Osteoblast (primary cell): ENCODE results near the gene ZNF567. TPM values are rescaled to one million over a fixed set of nuclear protein-coding genes. Genes with fewer than 3 reads are reported as not detected.

ENCODE experiments used
- DNase-seq: peaks from one replicate; pipeline ENCODE4 v3.0.0; 2011; ENCODE audit warnings: low spot score, mixed read lengths; ENCODE audit not compliant: insufficient read length; ENCODE audit errors: missing footprints
- H2AFZ ChIP-seq: 2 replicates; pipeline ENCODE4 v1.6.0; 2011; ENCODE audit warnings: mild to moderate bottlenecking, low read length
- H3K27ac ChIP-seq: 2 replicates; pipeline ENCODE4 v1.5.1; 2011; ENCODE audit warnings: mild to moderate bottlenecking, low read depth, low read length, moderate library complexity
- H3K27me3 ChIP-seq: 2 replicates; pipeline ENCODE4 v1.6.0; 2012; ENCODE audit warnings: mild to moderate bottlenecking, control low read depth, inconsistent platforms, low read length, moderate library complexity; ENCODE audit not compliant: insufficient read depth
- H3K36me3 ChIP-seq: 2 replicates; pipeline ENCODE4 v1.5.1; 2011; ENCODE audit warnings: mild to moderate bottlenecking, low read length, control low read depth, moderate library complexity; ENCODE audit not compliant: insufficient read depth
- H3K4me1 ChIP-seq: 2 replicates; pipeline ENCODE4 v1.5.1; 2011; ENCODE audit warnings: mild to moderate bottlenecking, low read length, control low read depth, moderate library complexity; ENCODE audit not compliant: insufficient read depth
- H3K4me2 ChIP-seq: 2 replicates; pipeline ENCODE4 v1.6.0; 2011; ENCODE audit warnings: mild to moderate bottlenecking, low read length; ENCODE audit not compliant: insufficient read depth
- H3K4me3 ChIP-seq: fragments of 200-600 bp; sonication (generic); 3 replicates; pipeline ENCODE4 v1.5.1; 2012; ENCODE audit warnings: mild to moderate bottlenecking, low read length, inconsistent platforms; ENCODE audit not compliant: insufficient read depth
- H3K79me2 ChIP-seq: 2 replicates; pipeline ENCODE4 v1.6.0; 2012; ENCODE audit warnings: mild to moderate bottlenecking, low read length, control low read depth, inconsistent platforms; ENCODE audit not compliant: insufficient read depth
- H3K9me3 ChIP-seq: 2 replicates; pipeline ENCODE4 v1.5.1; 2011; ENCODE audit warnings: low read depth, low read length, control low read depth
- H4K20me1 ChIP-seq: 2 replicates; pipeline ENCODE4 v1.6.0; 2012; ENCODE audit warnings: mild to moderate bottlenecking, low read length, control low read depth; ENCODE audit not compliant: insufficient read depth
- total RNA-seq: library from RNA; depleted of rRNA; stranded (reverse); fragments of >200 nt; gene quantifications from 2 replicates; pipeline ENCODE4 v1.2.3, GENCODE V29; 2012
- TF ChIP-seq, protein P1 (sequence below): IDR thresholded peaks from 2 replicates; pipeline ENCODE4 v1.5.1; 2011; ENCODE audit warnings: mild to moderate bottlenecking, low read depth, low read length, moderate library complexity; ENCODE audit errors: extremely low read depth

Gene ZNF567
- total RNA-seq, 1 donor = 8.0 TPM

- Histone ChIP-seq H4K20me1 (no peaks in the 10 kb centered on the region), H3K36me3 (no peaks in the 10 kb centered on the region), H3K79me2 (no peaks in the 10 kb centered on the region), H3K4me3 (no peak overlapping the region), H3K9me3 (no peaks in the 10 kb centered on the region), H2AFZ (no peak overlapping the region), H3K27ac (no peak overlapping the region), H3K27me3 (no peaks in the 10 kb centered on the region), H3K4me2 (no peak overlapping the region), H3K4me1 (no peaks in the 10 kb centered on the region)
- TF ChIP-seq, protein P1, sequence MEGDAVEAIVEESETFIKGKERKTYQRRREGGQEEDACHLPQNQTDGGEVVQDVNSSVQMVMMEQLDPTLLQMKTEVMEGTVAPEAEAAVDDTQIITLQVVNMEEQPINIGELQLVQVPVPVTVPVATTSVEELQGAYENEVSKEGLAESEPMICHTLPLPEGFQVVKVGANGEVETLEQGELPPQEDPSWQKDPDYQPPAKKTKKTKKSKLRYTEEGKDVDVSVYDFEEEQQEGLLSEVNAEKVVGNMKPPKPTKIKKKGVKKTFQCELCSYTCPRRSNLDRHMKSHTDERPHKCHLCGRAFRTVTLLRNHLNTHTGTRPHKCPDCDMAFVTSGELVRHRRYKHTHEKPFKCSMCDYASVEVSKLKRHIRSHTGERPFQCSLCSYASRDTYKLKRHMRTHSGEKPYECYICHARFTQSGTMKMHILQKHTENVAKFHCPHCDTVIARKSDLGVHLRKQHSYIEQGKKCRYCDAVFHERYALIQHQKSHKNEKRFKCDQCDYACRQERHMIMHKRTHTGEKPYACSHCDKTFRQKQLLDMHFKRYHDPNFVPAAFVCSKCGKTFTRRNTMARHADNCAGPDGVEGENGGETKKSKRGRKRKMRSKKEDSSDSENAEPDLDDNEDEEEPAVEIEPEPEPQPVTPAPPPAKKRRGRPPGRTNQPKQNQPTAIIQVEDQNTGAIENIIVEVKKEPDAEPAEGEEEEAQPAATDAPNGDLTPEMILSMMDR = no peak
- DNase-seq = no peak
Observed at GRCh38 chr19:36679455-36679854, 8.0 kb upstream of the ZNF567 start.

GRCh38 chr19:36685835-36686234 lies 1.6 kb upstream of the ZNF567 start:
- Histone ChIP-seq H3K4me3 (no peak overlapping the region), H3K4me1 (peaks cover 7% of the 10 kb centered on the region), H3K27ac (no peak overlapping the region), H3K27me3 (no peaks in the 10 kb centered on the region), H3K79me2 (peaks cover 45% of the 10 kb centered on the region), H3K4me2 (no peak overlapping the region), H4K20me1 (no peaks in the 10 kb centered on the region), H3K9me3 (no peaks in the 10 kb centered on the region), H3K36me3 (peaks cover 17% of the 10 kb centered on the region), H2AFZ (no peak overlapping the region)
- DNase-seq = no peak
- TF ChIP-seq, protein P1 = no peak

DNA sequence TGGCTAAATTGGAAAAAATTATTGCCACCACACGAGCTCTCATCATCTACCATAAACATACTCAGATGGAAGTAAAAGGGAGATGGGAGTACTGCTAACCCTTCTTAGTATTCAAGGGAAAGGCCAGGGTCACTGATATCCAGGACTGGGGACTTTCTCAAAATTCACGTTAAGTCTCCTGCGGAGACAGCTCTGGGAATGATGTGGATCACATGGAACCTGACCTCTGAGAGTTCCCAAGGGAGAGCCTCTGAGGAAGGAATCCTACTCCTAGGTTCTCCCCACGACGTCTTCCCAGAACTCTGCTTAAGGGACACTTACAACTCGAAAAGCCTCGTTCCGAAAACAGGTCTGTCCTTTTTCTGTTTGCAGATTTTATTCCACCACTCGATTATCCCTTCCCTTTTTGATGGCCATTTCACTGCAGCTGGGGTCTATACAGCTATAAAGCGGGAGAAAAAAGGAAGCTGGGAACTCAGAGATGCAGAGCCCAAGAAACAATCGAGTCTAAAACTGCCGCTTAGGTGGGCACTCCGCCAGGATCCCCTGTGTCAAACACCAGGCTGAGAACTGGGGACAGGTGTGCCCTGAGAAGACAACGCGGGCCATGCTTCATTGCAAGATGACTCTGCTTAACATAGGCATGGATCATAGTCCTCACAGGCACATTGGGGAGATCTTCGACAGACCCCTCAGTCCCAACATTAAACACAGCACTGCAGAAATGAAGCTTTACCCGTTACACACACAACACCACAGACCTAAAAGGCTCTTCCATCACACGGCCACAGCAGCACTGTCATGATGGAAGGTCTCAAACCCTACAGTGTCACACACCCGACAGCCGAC lies 823 bp upstream of the ZNF567 start:
- Histone ChIP-seq H3K9me3 (no peaks in the 10 kb centered on the region), H3K27ac (peak overlapping the region; percentile 45), H3K4me1 (peaks cover 7% of the 10 kb centered on the region), H2AFZ (peak overlapping the region; percentile 96), H3K36me3 (peaks cover 23% of the 10 kb centered on the region), H4K20me1 (no peaks in the 10 kb centered on the region), H3K79me2 (peaks cover 47% of the 10 kb centered on the region), H3K4me3 (peak overlapping the region; percentile 95), H3K4me2 (peak overlapping the region; percentile 90), H3K27me3 (no peaks in the 10 kb centered on the region)
- DNase-seq = peak; percentile 79
- TF ChIP-seq, protein P1 = no peak

DNA sequence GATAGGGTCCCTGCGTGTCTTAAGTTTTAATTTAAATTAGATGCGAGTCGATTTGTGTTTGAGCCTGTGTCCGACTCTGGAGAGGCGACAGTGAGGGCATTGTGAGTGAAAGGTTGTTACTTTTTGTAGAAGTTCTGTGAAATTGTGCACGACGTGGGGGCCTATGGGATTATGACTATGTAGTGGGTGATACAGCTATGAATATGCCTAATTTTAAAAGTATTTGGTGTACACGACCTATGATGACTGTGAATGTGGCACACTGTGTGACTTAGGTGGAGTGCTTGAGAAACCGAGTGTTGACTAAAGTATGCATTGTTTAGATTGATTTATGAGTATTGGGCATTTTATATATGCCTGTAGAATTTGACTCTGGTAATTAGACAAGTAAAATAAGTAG lies 646 bp downstream of the ZNF567 start:
- TF ChIP-seq, protein P1 = no peak
- no peaks in the 10 kb centered on the region for H3K27me3 ChIP-seq
- peaks cover 38% of the 10 kb centered on the region for H3K36me3 ChIP-seq
- no peaks in the 10 kb centered on the region for H4K20me1 ChIP-seq
- H3K79me2 ChIP-seq = peaks cover 47% of the 10 kb centered on the region
- peak overlapping the region; percentile 90 for H3K4me2 ChIP-seq
- H3K9me3 ChIP-seq = no peaks in the 10 kb centered on the region
- peak overlapping the region; percentile 96 for H2AFZ ChIP-seq
- peaks cover 7% of the 10 kb centered on the region for H3K4me1 ChIP-seq
- peak overlapping the region; percentile 95 for H3K4me3 ChIP-seq
- no peak for DNase-seq
- H3K27ac ChIP-seq = peak overlapping the region; percentile 76
